ENCODE results near the gene F12. TPM values are rescaled to one million over a fixed set of nuclear protein-coding genes. Genes with fewer than 3 reads are reported as not detected.

Gene F12
- total RNA-seq, 1 donor from 2014 or later = 4.3 TPM

DNA sequence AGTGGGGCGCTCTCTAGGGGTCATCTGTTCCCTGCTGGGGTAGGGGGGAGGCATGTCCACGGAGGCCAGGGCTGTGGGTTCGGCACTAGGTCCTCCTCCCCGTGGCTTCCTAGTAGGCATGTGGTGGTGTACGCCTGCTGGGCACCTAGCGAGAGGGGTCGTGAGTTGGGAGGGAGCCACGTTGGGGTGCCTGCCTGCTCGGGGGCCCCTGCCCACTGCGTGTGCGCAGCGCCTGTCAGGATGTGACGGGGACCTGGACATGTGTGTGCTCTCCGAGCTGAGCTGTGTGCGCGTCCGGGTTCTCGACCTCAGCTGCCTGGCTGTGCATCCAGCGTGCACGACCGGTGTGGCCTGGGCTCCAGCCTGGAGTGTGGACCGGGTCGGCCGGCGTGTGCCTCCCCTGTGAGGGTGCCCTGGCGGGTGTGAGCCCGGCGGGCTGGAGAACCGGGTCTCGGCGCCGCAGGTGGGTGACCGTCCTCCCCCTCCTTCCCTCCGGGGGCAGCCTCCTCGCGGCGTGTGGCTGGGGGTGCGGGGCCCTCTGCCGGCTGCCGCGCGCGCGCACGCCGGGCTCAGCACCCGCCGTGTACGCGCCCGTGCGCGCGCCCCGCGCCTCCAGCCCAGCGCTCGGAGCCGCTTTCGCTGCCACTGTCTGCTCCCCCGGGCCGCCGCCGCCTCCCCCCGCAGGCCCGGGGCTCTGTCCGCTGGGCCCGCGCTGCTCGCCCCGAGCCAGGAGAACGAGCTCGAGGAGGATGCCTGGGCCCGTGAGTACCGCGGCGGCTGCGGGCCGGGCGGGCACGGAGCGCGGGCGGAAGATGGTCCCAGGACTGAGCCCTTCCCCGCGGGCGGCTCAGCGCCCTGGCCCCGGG, 37.1 kb upstream of the F12 start, which contains the start of gene PRR7:
PRR7 (plus strand) TSS at position 615 of the 866 bp plus-strand sequence. CDS start 8,254 bp downstream, outside the sequence.
- DNase-seq (ENCODE audit: extremely low read depth, low read depth, low spot score) = no peak

DNA sequence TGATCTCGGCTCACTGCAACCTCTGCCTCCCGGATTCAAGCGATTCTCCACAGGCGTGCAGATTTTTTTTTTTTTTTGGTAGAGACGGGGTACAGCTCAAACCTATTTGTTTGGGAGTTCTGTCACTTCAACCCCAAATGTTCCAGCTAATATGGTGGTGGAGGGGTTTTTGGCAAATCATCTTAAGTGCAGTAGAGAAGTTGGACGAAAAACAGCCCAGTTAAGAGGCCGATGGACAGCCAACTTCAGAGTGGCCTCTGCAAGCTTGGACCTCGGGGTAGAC, 36.5 kb upstream of the F12 start:
- no peak for DNase-seq (ENCODE audit: extremely low read depth, low read depth, low spot score)

DNA sequence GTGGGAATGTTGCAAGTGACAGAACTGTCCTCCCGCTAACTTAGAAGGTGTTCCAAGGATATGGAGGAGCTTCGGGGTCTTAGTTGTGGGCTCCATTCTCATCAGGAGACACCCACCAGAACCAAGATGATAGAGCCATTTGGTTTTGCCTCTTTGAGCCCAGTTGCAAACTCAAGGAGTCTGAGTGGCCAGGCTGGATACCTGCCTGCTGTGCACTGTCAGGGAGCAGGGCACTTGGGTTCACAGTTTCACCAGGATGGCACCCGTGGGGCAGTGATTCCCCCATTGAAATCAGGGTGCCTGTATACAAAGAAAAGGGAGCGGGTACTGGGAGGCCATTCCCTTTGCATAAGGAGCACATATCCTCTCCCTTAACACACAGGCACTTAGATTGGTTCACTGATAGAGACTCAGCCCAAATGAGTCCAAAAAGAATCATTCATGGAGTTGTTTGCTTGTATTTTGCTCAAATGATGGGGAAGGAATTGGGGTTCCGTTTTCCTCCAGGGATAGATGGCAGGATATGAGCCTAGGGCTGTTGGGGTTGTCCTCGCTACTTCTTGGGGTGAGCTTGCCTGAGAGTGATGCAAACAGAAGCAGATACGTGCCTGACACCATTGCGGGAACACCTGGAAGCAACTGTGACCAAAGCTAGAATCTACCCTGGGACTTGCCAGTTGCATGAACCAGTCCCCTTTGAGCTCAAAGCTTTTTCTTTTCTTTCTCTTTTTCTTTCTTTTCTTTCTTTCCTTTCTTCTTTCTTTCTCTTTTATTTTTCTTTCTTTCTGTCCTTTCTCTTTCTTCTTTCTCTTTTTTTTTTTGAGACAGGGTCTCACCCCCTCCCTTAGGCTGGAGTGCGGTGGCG, 35.9 kb upstream of the F12 start:
- DNase-seq (ENCODE audit: extremely low read depth, low read depth, low spot score) = no peak

DNA sequence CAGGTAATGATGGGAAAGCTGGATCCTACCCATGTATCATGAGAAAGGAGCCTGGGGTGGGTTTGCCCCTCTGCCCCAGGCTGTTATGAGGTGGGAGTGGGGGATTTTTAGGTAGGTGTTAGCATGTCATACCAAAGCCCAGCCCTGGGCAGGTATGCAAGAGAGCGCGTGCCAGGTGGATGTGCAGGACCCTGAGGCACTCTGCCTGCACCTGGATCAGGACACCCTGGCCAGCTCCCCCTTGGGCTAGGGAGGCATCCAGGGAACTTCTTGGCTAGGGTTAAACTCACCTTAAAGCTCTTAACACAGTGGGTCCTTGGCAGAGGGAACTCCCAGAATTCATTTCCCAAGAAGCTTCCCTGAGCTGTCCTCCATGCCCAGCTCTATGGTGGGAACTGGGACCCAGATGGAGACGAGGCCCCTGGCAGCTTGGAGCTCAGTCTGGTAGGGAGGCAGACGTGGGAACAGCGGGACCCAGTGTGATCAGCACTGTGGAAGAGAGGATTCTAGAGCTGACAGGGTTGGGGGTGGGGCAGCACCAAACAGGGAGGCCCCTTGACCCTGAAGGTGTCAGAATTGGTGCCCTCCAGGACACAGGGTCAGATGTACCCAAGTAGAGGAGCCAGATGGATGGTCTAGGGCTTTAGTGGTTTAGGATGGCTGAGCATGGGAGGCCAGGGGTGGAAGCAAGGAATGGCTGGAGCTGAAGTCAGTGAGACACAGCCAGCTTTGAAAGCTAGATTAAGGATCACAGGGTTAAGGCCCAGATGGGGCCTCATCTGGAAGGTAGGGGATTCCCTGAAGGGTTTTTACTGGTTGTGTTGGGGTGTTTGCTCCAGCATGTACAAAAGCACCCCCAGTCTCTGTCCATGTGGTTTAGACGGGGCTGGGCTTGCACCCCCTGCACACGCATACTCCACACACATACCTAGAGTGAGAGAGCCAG, 35.0 kb upstream of the F12 start:
- no peak for DNase-seq (ENCODE audit: extremely low read depth, low read depth, low spot score)

DNA sequence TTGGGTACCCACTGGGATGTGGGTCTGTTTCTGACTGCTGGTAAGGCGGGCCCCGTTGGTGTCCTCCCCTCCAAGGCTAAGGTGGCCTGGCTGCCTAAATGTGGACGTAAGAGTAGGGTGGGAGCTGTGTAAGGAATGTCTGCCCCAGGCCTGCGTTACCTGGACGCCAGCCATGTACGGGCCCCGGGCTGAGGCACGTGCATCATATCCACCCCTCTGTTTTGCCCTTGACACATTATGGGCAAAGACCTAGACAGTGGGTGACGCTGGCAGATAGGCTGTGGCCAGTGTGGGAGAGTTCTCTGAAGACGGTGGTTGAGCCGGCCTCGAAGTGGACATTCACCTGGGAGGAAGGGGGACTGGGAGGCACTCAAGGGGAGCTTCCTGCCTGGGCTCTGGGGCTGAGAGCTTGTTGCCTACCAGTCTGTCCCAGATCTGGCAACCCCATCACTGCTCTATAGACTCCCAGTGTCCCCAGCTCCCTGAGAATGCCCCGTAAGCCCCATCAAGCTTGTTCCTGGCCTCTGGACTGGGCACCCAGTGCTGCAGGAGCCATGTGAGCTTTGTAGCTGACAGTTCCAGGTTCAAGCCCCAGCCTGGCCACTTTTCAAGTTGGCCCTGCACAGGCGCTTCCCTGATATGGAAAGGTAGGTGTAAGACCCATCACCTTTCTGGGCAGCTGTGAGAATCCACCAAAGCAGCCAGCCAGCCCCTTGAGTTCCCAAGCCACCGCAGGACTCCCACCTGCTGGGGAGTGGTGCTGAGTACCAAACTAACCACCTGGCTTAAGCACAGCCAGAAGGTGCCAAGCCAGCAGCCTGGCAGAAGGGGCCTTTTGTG, 34.0 kb upstream of the F12 start:
- no peak for DNase-seq (ENCODE audit: extremely low read depth, low read depth, low spot score)

DNA sequence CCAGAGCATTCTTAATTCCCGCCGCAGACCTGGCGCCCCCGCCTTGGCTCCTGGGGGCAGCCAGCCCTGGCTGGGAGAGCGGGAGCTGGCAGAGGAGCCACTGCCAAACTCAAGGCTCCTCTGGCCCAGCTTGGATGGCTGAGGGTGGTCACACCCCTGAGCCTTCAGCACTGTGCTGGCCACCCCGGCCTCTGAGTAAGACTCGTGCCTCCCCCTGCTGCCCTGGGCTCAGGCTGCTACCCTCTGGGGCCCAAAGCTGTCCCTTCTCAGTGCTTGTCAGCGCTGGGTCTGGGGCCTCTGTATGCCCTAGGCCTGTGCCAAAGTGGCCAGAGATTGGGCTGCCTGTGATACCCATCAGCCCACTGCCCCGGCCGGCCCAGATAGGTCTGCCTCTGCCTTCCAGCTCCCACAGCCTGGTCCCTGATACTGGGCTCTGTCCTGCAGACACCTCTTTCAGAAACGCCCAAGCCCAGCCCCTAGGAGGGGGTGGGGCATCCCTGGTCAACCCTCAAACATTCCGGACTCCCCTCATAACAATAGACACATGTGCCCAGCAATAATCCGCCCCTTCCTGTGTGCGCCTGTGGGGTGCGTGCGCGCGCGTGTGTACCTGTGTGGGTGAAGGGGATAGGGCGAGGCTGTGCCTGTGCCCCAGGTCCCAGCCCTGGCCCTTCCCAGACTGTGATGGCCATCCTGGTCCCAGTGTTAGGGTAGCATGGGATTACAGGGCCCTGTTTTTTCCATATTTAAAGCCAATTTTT, 32.9 kb upstream of the F12 start:
- no peak for DNase-seq (ENCODE audit: extremely low read depth, low read depth, low spot score)

DNA sequence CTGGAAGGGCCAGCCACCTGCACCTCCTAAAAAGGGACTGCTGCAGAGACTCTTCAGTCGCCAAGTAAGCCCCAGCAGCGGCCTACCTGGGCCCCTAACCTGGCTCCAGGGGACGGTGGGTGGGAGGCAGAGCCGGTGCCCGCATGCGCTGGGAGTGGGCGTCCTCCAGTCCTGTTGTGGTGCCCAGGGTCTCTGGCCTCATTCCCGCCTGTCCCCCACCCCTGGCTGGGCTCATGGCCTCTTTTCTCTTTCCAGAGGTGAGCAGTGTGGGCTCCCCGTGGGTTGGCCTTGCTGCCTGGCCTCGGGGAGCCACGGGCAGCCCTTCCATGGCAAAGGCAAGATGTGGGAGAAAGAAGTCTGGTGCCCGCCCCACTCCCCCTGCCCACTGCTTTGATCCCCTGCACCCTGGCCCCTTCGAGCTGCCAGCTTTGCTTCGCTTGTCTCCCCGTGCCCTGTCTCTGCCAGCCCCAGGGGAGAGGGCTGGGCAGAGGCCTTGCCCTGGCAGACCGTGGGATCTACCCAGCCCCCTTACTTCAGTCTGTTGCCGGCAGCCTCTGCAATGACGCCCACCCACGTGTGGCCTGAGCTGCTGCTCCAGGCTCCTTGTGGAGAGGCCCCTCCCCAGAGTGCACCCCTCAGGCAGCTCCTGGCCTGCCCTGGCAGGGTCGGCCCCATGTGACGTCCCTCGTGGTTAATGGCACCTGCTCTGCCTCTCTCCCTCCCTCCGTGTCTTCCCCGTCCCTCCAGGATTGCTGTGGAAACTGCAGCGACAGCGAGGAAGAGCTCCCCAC, 31.8 kb upstream of the F12 start:
- DNase-seq (ENCODE audit: extremely low read depth, low read depth, low spot score) = no peak

DNA sequence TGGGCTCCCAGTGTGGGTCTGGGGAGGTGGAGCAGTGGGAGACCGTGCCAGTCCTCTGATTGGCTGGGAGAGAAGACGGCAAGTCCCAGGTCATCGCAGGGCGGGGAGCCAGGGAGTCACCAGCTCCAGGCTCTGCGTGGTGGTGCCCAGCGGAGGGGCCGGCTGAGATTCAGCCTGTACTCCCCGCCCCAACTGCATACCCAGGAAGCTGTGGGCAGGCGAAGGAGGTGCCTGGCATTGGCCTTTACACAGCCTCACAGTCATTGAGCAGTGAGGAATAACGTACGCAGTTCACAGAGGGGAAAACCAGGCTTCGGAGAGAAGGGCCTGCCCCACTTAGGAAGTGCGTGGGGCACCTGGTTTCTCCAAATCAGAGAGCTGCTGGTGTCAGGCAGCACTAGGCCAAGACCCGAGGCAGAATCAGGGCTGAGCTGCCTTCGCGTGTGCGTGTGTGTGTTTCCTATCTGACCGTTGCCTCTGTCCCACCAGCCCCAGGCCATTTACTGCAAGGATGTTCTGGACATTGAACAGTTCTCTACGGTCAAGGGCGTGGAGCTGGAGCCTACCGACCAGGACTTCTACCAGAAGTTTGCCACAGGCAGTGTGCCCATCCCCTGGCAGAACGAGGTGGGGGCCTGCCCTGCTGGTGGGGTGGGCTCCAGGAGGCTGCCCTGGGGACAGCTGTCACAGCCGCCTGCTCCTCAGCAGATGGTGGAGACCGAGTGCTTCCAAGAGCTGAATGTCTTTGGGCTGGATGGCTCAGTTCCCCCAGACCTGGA, 31.0 kb upstream of the F12 start:
- no peak for DNase-seq (ENCODE audit: extremely low read depth, low read depth, low spot score)

DNA sequence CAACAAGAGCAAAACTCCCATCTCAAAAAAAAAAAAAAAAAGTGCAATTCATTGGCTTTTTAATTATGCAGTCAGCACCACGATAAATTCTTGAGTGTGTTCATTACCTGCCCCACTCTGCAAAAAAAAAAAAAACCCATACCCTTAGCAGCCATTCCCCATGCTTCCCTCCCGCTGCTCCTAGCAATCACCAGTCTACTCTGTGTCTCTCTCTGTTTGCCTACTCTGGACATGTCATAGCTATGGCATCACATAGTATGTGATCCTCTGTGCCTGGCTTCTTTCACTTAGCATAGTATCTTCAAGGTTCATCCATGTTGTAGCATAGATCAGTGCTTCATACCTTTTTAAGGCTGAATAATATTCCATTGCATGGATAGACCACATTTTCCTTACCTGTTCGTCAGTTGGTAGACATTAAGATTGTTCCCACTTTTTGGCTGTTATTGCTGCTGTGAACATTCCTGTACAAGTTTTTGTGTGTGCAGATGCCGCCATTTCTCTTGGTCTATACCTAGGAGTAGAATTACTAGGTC, 30.2 kb upstream of the F12 start:
- no peak for DNase-seq (ENCODE audit: extremely low read depth, low read depth, low spot score)

DNA sequence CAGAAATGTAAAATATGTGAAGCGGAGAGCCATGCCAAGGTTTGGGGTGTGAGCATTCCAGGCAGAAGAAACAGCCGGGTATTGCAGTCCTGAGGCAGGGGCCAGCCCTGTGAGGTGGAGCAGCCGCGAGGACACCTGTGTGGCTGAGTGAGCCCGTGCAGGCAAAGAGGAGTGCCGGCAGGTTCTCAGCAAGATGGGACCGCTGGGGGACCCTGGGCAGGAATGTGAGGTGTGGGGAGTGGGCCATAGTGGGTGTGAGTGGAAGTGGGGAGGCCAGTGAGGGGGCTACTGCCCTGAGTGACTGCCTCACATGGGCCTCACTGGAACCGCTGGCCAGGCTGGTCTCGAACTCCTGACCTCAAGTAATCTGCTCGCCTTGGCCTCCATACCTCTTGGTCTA, 29.1 kb upstream of the F12 start:
- no peak for DNase-seq (ENCODE audit: extremely low read depth, low read depth, low spot score)

DNA sequence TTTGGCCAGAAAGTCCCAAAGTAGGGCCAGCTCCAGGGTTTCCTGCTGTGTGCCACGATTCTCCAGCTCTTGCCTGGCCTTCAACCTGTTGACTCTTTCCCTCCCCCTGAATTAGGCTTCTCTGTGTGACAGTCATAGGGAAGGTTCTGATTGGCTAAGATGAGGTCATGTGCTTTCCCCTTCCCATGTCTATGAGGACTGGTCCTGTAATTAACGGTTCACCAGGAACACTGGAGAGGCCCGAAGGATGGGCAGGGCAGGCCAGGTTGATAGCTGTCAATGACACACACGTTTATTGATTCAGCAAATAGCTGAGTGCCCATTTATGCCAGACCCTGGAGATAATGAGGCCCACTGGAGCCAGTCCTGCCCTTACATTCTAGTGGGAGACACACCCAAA, 28.3 kb upstream of the F12 start:
- DNase-seq (ENCODE audit: extremely low read depth, low read depth, low spot score) = no peak

DNA sequence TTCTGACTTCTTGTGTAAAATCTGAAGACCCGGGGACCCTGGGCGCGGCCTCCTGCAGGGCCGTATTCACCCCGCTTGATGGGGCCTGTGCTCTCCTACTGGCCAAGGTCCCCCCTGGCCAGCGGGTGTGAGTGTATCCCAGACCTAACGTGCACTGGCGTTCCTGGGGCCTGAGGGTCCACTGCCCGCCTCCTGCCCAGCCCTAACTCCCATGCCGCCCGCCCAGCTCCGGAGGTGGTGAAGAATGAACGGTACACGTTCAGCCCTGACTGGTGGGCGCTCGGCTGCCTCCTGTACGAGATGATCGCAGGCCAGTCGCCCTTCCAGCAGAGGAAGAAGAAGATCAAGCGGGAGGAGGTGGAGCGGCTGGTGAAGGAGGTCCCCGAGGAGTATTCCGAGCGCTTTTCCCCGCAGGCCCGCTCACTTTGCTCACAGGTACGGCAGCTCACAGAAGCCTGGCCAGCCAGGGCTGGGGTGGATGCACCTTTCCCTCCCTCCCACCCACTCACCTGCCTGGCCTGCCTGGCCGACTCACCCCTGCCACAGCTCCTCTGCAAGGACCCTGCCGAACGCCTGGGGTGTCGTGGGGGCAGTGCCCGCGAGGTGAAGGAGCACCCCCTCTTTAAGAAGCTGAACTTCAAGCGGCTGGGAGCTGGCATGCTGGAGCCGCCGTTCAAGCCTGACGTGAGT, 26.6 kb upstream of the F12 start:
- DNase-seq (ENCODE audit: extremely low read depth, low read depth, low spot score) = no peak

DNA sequence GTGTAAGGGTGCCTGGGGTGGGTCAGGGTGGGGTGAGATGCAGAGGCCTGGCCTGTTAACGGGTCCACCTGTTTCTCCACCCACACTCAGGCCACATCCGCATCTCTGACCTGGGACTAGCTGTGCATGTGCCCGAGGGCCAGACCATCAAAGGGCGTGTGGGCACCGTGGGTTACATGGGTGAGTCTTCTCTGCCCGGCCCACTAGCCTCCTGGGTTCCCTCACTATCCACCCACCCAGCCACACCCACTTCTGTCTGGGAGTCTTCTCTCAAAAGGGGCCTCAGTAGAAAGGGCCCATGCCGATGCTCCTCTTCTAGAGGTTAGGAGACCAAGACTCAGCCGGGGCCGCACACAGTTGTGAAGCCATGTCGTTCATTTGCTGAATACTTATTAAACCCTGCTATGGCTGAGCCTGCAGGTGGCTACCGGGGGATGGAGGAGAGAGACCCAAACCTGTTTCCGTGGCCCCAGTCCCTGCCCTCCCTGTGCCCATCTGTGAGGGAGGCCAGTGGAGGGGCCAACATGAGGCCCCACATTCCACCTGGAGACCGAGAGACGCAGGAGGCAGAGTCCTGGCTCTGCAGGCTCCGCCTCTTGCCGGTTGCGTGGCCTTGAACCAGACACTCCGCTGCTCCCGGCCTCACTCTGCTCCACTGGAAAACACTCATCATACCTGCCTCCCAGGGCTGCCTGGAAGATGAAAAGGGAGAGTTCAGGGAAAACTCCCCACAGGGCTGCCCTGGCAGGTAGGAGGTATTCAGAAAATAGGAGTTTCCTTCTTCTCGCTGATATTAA, 25.8 kb upstream of the F12 start:
- no peak for DNase-seq (ENCODE audit: extremely low read depth, low read depth, low spot score)

DNA sequence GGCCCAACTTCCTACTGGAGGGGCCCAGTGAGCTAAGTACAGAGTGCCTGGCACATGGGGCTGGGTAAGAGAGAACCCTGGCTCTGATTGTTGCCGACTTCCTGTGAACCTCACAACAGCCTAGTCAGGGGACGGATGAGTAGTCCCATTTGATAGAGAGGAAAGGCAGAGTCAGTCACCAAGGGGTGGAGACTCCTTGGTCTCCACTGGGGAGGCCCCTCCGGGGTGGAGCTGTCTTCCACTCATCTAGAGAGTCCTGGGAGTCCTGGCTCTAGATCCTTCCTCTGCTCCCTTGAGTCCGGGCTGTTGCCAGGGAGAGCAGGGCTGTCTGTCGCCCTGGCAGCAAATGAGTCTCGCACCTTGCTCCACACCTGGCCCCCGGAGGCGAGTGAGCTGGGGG, 25.1 kb upstream of the F12 start:
- no peak for DNase-seq (ENCODE audit: extremely low read depth, low read depth, low spot score)

DNA sequence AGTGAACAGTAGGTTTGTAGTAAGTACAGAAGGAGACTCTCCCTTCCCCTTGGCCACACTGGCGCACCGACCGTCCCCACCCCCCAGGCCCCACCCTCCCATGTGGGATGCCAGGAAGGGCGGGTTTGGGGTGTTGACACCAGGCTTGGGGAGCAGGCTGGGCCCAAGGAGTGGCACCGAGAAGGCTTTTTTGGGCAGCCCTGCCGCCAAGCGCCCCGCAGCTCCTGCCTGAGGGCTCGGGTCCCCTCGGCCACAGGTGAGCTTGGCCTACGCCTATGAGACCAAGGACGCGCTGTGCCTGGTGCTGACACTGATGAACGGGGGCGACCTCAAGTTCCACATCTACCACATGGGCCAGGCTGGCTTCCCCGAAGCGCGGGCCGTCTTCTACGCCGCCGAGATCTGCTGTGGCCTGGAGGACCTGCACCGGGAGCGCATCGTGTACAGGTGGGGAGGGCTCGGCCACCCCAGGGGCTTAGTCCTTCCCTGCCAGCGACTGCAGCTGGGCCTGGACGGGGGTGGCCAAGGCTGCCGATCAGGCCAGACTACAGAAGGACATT, 24.4 kb upstream of the F12 start:
- no peak for DNase-seq (ENCODE audit: extremely low read depth, low read depth, low spot score)
